Ovary (tissue), 3 donors: ENCODE results near the gene ARFIP1.

ENCODE experiments used
- CTCF ChIP-seq, 3 donors: fragments of 450-650 bp in 2 of 3; fragments of 200-600 bp in 1 of 3; IDR thresholded peaks; one replicate each; pipeline versions ENCODE4 v1.5.1 to v1.8.0; 2016 to 2022; ENCODE audit warnings: antibody characterized with exemption in 3 of 3, mild to moderate bottlenecking in 1 of 3
- EP300 ChIP-seq: sonication (generic); formaldehyde crosslinking; IDR thresholded peaks from one replicate; pipeline ENCODE4 v1.6.1; 2017; ENCODE audit warnings: antibody characterized with exemption
- POLR2A ChIP-seq: fragments of 450-650 bp; IDR thresholded peaks from one replicate; pipeline ENCODE4 v1.6.1; 2017; ENCODE audit warnings: antibody characterized with exemption, mild to moderate bottlenecking, moderate library complexity
- donor health status: DM: no; HTN: no; CAD: no.

- no peak for TF ChIP-seq POLR2A
- no peak for TF ChIP-seq CTCF (IDR thresholded peaks at IDR 0.05)
- TF ChIP-seq EP300 = no peak
Observed at GRCh38 chr4:152856960-152857359, 77.2 kb downstream of the ARFIP1 start.
